Measurements from ENCODE around the gene GABBR1.
A peak's percentile ranks its signal among the peaks of the same experiment; 100 is the strongest.
"Not testable (repeated sequence)": the region's sequence is repeated elsewhere in the genome, so short reads cannot be mapped to it uniquely, and the experiment has no call there.

The GABBR1 gene

DNA sequence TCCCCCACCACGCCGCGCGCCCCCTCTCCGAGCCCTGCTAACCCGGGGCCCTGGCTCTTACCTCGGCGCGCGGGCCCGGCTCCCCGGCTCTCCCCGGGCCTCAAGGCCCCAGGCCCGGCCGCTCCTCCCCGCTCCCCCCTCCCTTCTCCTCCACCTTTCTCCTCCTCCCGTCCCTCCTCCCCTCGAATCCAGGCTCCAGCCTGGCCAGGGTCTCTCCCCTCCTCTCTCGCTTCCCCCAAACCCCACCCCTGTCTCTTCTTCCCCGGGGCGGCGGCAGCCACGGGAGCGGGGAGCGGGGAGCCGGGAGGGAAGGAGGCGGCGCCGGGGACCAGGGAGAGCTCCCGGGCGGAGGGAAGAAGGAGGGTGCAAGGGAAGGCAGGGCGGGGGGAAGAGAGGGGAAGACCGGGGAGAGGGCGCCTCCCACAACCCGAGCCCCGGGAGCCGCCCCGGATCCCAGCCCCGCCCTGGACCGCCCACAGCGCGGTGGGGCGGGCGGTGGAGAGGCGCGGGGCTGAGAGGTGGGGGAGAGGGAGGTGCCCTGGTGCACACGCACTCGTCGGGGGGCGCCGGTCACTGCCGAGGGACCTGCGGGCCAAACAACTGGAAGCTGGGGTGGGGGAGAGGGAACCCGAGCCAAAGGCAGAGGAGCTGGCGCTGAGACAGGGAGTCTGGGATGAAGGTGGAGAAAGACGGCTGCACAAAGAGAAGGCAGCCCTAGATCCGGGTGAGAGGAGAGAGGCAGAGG, at the start of gene GABBR1:
GABBR1 (minus strand) TSS at position 395 of the 745 bp plus-strand sequence. CDS start 798 bp downstream, outside the sequence.
- peak; percentile 60 for DNase-seq (ENCODE audit: low read depth)

- no peak for DNase-seq (ENCODE audit: low read depth)
Measured at GRCh38 chr6:29681811-29682210, 48.8 kb upstream of the GABBR1 start.

GRCh38 chr6:29680904-29681303, 47.9 kb upstream of the GABBR1 start, which contains the start of gene ZFP57:
Gene ZFP57 (minus strand): TSS chr6:29681152. CDS start chr6:29677003, 4,149 bp downstream.
- DNase-seq (ENCODE audit: low read depth) = no peak

DNA sequence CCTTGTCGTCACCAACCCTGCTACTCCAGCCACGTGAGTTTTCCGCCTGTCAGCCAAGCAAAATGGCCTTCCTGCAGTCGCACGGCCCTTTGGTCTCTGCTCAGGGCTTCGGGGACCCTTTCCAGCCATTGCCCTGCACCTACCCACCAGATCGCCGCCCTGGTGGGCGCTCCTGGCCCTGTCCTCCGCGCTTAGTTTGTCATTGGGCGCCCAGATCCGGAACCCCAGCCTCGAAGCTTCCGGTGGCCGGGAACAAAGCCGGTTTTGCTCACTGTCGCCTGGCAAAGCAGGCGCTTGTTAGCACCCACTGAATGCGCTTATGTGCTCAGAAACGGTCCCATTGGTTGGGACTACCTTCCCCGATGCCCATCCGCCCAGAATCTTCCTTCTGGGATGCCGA, 47.4 kb upstream of the GABBR1 start:
- no peak for DNase-seq (ENCODE audit: low read depth)

DNA sequence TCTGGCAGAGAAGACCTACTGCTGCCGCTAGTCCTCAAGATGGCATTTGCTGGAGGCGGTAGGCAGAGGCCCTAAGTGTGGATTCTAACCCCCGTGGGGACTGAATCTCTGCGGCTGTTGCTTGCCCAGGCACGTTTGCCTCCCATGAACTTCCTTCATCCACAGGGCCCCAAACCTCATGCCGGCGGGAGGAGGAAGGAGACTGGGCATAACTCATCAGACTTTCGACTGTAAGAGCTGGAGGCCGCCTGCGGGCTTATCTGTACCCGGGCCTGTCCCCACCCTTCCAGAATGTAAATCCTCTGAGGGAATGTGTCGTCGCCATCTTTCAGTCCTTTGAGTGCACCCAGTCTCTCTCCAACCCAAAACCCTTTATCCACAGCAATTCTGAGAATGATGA, 47.0 kb upstream of the GABBR1 start:
- DNase-seq (ENCODE audit: low read depth) = no peak

- DNase-seq (ENCODE audit: low read depth) = no peak
Measured at GRCh38 chr6:29678114-29678513, 45.1 kb upstream of the GABBR1 start.

GRCh38 chr6:29676981-29677601, 44.1 kb upstream of the GABBR1 start:
- DNase-seq (ENCODE audit: low read depth) = no peak

- DNase-seq (ENCODE audit: low read depth) = no peak
Measured at GRCh38 chr6:29675561-29675960, 42.6 kb upstream of the GABBR1 start.

DNA sequence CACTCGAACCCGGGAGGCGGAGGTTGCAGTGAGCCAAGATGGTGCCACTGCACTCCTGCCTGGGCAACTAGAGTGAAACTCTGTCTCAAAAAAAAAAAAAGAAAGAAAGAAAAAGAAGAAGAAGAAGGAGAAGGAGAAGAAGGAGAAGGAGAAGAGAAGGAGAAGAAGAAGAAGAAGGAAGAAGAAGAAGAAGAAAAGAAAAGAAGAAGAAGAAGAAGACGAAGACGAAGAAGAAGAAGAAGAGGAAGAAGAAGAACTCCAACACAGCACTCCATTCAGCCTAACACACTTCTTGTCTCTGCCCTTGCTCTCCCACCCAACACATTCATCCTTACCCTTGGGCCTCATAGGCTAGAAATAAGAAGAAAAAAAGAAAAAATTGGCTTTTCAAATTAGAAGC, 41.0 kb upstream of the GABBR1 start:
- DNase-seq (ENCODE audit: low read depth) = no peak

- DNase-seq (ENCODE audit: low read depth) = no peak
Measured at GRCh38 chr6:29673161-29673560, 40.2 kb upstream of the GABBR1 start.

- not testable (repeated sequence) for DNase-seq (ENCODE audit: low read depth)
Measured at GRCh38 chr6:29672116-29672515, 39.1 kb upstream of the GABBR1 start.

DNA sequence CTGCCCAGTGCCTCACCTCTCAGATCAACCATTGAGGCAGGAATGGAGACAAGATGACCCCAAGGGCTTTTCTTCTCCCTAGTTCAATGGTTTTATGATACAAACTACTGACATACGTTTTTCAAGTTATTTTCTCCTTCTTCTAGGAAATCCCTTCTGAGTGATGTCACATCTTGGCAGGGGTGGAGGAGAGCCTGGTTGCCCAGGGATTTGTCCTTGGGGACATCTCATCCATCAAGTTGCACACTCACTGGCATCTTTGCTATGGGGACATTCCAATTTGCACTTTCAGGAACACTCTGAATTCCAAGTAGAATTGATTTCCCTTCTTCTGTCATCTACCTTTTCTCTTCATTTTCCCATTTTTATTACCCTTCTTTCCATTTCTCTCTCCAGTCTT, 38.0 kb upstream of the GABBR1 start:
- DNase-seq (ENCODE audit: low read depth) = no peak

GRCh38 chr6:29667158-29667557, 34.2 kb upstream of the GABBR1 start:
- no peak for DNase-seq (ENCODE audit: low read depth)

DNA sequence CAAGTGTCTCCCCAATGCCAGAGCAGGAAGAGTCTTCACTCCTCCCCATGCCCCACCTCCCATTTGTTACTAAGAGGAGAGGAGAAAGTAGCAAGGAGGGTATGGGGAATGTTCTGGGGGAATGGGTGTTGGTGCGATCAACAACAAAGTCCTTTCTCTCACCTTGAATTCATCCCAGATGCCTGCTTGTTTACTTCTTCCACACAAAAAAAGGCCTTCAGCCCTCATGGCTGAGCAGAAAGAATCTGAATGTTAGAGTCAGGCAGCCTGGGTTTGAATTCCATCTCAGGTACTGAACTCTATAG, 33.8 kb upstream of the GABBR1 start:
- DNase-seq (ENCODE audit: low read depth) = no peak

GRCh38 chr6:29665942-29666825, 33.2 kb upstream of the GABBR1 start:
- DNase-seq (ENCODE audit: low read depth) = no peak

GRCh38 chr6:29663300-29664042, 30.5 kb upstream of the GABBR1 start:
- DNase-seq (ENCODE audit: low read depth) = no peak

GRCh38 chr6:29661502-29662141, 28.6 kb upstream of the GABBR1 start:
- not testable (repeated sequence) for DNase-seq (ENCODE audit: low read depth)

- DNase-seq (ENCODE audit: low read depth) = no peak
Measured at GRCh38 chr6:29661071-29661470, 28.1 kb upstream of the GABBR1 start.

- no peak for DNase-seq (ENCODE audit: low read depth)
Measured at GRCh38 chr6:29656798-29657197, 23.8 kb upstream of the GABBR1 start, which contains the start of gene MOG. Gene MOG (plus strand): TSS chr6:29657092. CDS start chr6:29657210, 118 bp downstream.

- no peak for DNase-seq (ENCODE audit: low read depth)
Measured at GRCh38 chr6:29656157-29656556, 23.2 kb upstream of the GABBR1 start.

DNA sequence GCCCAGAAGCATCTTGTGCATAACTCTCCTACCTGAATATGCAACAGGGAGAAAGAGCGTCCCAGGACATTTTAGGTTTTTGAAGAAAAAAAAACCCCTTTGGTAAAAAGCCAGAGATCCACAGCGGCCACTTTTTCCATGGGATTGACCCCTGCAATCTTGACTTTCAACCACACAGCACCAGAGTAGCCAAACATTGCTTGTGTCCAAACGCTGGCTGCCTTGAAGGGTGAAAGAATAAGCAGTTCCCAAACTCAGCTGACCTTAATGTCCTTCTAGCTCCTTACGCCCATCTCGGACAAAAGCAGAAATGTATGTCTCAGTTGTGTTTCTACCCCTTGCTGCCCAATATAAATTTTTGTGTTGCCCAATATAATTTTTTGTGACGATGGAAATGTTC, 22.7 kb upstream of the GABBR1 start:
- DNase-seq (ENCODE audit: low read depth) = no peak
